ENCODE measurements around the gene CTDSPL.

CTDSPL gene

GRCh38 chr3:38003371-38003816 lies 141.7 kb downstream of the CTDSPL start:
- H3K4me1 ChIP-seq (ENCODE audit: control insufficient read depth in 2 of 2, insufficient read depth in 2 of 2, low read length in 2 of 2), result peaks cover 35 to 48% of the 10 kb centered on the region in 2 donors
- peak overlapping the region; percentile 90 to 96 for H3K27ac ChIP-seq (ENCODE audit: low read depth in 2 of 2, low read length in 2 of 2)
- peak overlapping the region; percentile 44 to 75 for H3K9ac ChIP-seq (ENCODE audit: low read depth in 1 of 2, low read length in 2 of 2)
- H3K4me3 ChIP-seq (ENCODE audit: low read length in 2 of 2), result no peak overlapping the region
- no peaks in the 10 kb centered on the region for H3K9me3 ChIP-seq (ENCODE audit: control insufficient read depth in 2 of 2, low read length in 2 of 2)
- no peaks in the 10 kb centered on the region for H3K27me3 ChIP-seq (ENCODE audit: control insufficient read depth in 2 of 2, insufficient read depth in 2 of 2, low read length in 2 of 2)
- H3K36me3 ChIP-seq (ENCODE audit: control insufficient read depth in 2 of 2, insufficient read depth in 2 of 2, low read length in 2 of 2), result peaks cover 58 to 61% of the 10 kb centered on the region in 2 donors

- Histone ChIP-seq H3K9ac (ENCODE audit: low read depth in 1 of 2, low read length in 2 of 2) (peak overlapping the region; percentile 61 to 75), H3K4me3 (ENCODE audit: low read length in 2 of 2) (no peak overlapping the region), H3K27ac (ENCODE audit: low read depth in 2 of 2, low read length in 2 of 2) (peak overlapping the region; percentile 90 to 96), H3K9me3 (ENCODE audit: control insufficient read depth in 2 of 2, low read length in 2 of 2) (no peaks in the 10 kb centered on the region), H3K4me1 (ENCODE audit: control insufficient read depth in 2 of 2, insufficient read depth in 2 of 2, low read length in 2 of 2) (peaks cover 31 to 44% of the 10 kb centered on the region in 2 donors), H3K36me3 (ENCODE audit: control insufficient read depth in 2 of 2, insufficient read depth in 2 of 2, low read length in 2 of 2) (peaks cover 63 to 66% of the 10 kb centered on the region in 2 donors), H3K27me3 (ENCODE audit: control insufficient read depth in 2 of 2, insufficient read depth in 2 of 2, low read length in 2 of 2) (no peaks in the 10 kb centered on the region)
Observed at GRCh38 chr3:38003817-38004414, 142.2 kb downstream of the CTDSPL start.

GRCh38 chr3:38004415-38005075 lies 142.9 kb downstream of the CTDSPL start:
- H3K27ac ChIP-seq (ENCODE audit: low read depth in 2 of 2, low read length in 2 of 2), result peak overlapping the region; percentile 90 to 96
- no peaks in the 10 kb centered on the region for H3K9me3 ChIP-seq (ENCODE audit: control insufficient read depth in 2 of 2, low read length in 2 of 2)
- peak overlapping the region; percentile 61 to 75 for H3K9ac ChIP-seq (ENCODE audit: low read depth in 1 of 2, low read length in 2 of 2)
- H3K27me3 ChIP-seq (ENCODE audit: control insufficient read depth in 2 of 2, insufficient read depth in 2 of 2, low read length in 2 of 2), result no peaks in the 10 kb centered on the region
- H3K4me1 ChIP-seq (ENCODE audit: control insufficient read depth in 2 of 2, insufficient read depth in 2 of 2, low read length in 2 of 2), result peaks cover 31 to 39% of the 10 kb centered on the region in 2 donors
- no peak overlapping the region for H3K4me3 ChIP-seq (ENCODE audit: low read length in 2 of 2)
- peaks cover 61 to 68% of the 10 kb centered on the region in 2 donors for H3K36me3 ChIP-seq (ENCODE audit: control insufficient read depth in 2 of 2, insufficient read depth in 2 of 2, low read length in 2 of 2)

DNA sequence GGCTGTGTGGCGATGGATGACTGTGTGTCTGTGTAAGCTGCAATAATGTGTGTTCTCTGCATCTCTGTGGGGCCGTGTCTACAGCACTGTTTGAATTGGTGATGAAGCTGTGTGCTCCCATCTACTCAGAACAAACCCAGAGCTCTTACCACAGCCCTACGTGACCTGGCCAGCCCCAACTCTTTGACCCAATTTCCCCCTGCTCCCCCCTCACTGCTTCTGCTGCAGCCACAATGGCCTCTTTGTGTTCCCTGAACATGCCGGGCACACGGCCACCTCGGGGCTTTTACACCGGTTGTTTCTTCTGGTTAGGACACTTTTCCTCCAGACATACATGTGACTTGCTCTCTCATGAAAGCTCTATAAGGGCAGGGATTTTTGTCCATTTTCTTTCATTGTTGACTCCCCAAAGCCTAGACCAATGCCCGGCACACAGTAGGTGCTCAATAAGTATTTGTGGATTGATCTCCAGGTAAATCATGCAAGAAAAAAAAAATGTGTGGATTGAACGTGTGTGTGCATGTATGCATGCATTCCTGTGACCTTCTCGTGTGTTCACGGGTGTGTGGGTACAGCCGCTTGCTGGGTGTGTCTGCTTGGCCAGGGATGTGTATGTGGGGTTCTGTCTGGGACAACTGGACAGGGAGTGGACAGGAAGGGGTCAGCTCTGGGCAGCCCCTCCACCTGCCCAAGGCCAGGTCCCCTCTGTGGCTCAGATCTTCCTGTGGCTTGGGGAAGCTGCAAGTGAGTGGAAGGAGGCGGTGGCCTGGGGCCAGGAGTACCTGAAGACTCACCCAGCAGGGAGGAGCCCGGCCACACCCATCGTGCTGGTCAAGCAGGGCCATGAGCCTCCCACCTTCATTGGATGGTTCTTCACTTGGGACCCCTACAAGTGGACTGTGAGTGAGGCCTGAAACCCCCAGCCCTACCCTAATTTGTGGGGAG lies 143.7 kb downstream of the CTDSPL start:
- Histone ChIP-seq H3K9me3 (ENCODE audit: control insufficient read depth in 2 of 2, low read length in 2 of 2) (no peaks in the 10 kb centered on the region), H3K9ac (ENCODE audit: low read depth in 1 of 2, low read length in 2 of 2) (peak overlapping the region; percentile 1 to 75), H3K36me3 (ENCODE audit: control insufficient read depth in 2 of 2, insufficient read depth in 2 of 2, low read length in 2 of 2) (peaks cover 60 to 63% of the 10 kb centered on the region in 2 donors), H3K27ac (ENCODE audit: low read depth in 2 of 2, low read length in 2 of 2) (peak overlapping the region; percentile 90 to 96), H3K4me3 (ENCODE audit: low read length in 2 of 2) (no peak overlapping the region), H3K27me3 (ENCODE audit: control insufficient read depth in 2 of 2, insufficient read depth in 2 of 2, low read length in 2 of 2) (no peaks in the 10 kb centered on the region), H3K4me1 (ENCODE audit: control insufficient read depth in 2 of 2, insufficient read depth in 2 of 2, low read length in 2 of 2) (peaks cover 31 to 39% of the 10 kb centered on the region in 2 donors)

- Histone ChIP-seq H3K9me3 (ENCODE audit: control insufficient read depth in 2 of 2, low read length in 2 of 2) (no peaks in the 10 kb centered on the region), H3K27me3 (ENCODE audit: control insufficient read depth in 2 of 2, insufficient read depth in 2 of 2, low read length in 2 of 2) (no peaks in the 10 kb centered on the region), H3K4me3 (ENCODE audit: low read length in 2 of 2) (no peak overlapping the region), H3K27ac (ENCODE audit: low read depth in 2 of 2, low read length in 2 of 2) (peak overlapping the region; percentile 16 to 17), H3K36me3 (ENCODE audit: control insufficient read depth in 2 of 2, insufficient read depth in 2 of 2, low read length in 2 of 2) (peaks cover 55 to 66% of the 10 kb centered on the region in 2 donors), H3K9ac (ENCODE audit: low read depth in 1 of 2, low read length in 2 of 2) (peak overlapping the region in 1 of 2 donors; percentile 41), H3K4me1 (ENCODE audit: control insufficient read depth in 2 of 2, insufficient read depth in 2 of 2, low read length in 2 of 2) (peaks cover 31 to 39% of the 10 kb centered on the region in 2 donors)
Observed at GRCh38 chr3:38006031-38006430, 144.4 kb downstream of the CTDSPL start.

GRCh38 chr3:38006445-38006995 lies 144.8 kb downstream of the CTDSPL start:
- peak overlapping the region in 1 of 2 donors; percentile 17 for H3K27ac ChIP-seq (ENCODE audit: low read depth in 2 of 2, low read length in 2 of 2)
- no peak overlapping the region for H3K4me3 ChIP-seq (ENCODE audit: low read length in 2 of 2)
- H3K27me3 ChIP-seq (ENCODE audit: control insufficient read depth in 2 of 2, insufficient read depth in 2 of 2, low read length in 2 of 2), result no peaks in the 10 kb centered on the region
- H3K9me3 ChIP-seq (ENCODE audit: control insufficient read depth in 2 of 2, low read length in 2 of 2), result no peaks in the 10 kb centered on the region
- H3K9ac ChIP-seq (ENCODE audit: low read depth in 1 of 2, low read length in 2 of 2), result no peak overlapping the region
- H3K36me3 ChIP-seq (ENCODE audit: control insufficient read depth in 2 of 2, insufficient read depth in 2 of 2, low read length in 2 of 2), result peaks cover 53 to 66% of the 10 kb centered on the region in 2 donors
- peaks cover 31 to 39% of the 10 kb centered on the region in 2 donors for H3K4me1 ChIP-seq (ENCODE audit: control insufficient read depth in 2 of 2, insufficient read depth in 2 of 2, low read length in 2 of 2)

DNA sequence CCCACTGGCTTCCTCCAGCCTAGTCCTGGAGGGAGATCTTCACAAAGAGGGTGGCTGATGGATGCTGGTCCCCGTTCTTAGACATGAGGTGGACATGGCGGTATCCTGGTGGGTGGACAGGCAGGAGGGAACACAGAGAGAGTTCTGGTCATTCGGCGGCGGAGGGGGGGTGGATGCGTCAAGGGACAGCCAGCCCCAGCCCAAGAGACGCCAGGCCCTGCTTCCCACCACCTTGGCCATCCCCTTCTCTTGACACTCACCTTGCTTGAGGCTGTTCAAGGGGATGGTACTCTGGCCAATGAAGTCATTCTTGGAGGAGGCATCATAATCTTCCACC lies 146.0 kb downstream of the CTDSPL start:
- H3K36me3 ChIP-seq (ENCODE audit: control insufficient read depth in 2 of 2, insufficient read depth in 2 of 2, low read length in 2 of 2), result peaks cover 42 to 55% of the 10 kb centered on the region in 2 donors

DNA sequence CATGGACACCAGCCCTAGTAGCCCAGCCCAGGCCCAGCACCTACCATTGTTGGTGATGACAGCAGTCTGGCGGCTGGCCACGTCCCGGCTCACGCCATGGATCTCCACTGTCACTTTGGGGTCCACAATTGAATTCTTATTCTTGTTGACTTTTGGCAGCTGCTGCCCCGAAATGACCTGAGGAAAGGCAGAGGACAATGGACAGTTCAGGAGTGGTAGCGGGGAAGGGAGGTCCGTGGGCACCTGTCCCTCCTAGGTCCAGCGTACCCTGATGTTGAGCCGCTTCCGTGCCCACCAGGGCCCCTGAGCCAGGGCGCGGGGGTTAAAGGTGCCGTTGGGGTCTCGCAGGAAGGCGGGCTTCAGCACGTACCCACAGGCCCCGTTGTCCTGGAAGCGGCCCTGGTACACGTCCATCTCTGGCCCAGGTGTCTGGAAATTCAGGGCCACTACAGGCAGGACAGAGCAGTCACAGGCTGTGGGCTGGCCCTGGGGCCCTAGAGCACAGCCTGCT lies 146.6 kb downstream of the CTDSPL start:
- peaks cover 26 to 27% of the 10 kb centered on the region in 2 donors for H3K4me1 ChIP-seq (ENCODE audit: control insufficient read depth in 2 of 2, insufficient read depth in 2 of 2, low read length in 2 of 2)
- peaks cover 39 to 52% of the 10 kb centered on the region in 2 donors for H3K36me3 ChIP-seq (ENCODE audit: control insufficient read depth in 2 of 2, insufficient read depth in 2 of 2, low read length in 2 of 2)
- H3K4me3 ChIP-seq (ENCODE audit: low read length in 2 of 2), result no peak overlapping the region
- no peak overlapping the region for H3K9ac ChIP-seq (ENCODE audit: low read depth in 1 of 2, low read length in 2 of 2)
- no peaks in the 10 kb centered on the region for H3K9me3 ChIP-seq (ENCODE audit: control insufficient read depth in 2 of 2, low read length in 2 of 2)
- no peak overlapping the region for H3K27ac ChIP-seq (ENCODE audit: low read depth in 2 of 2, low read length in 2 of 2)
- H3K27me3 ChIP-seq (ENCODE audit: control insufficient read depth in 2 of 2, insufficient read depth in 2 of 2, low read length in 2 of 2), result no peaks in the 10 kb centered on the region

More for the DNA sequence above, 146.0 kb downstream of the CTDSPL start:
- Histone ChIP-seq H3K9ac (ENCODE audit: low read depth in 1 of 2, low read length in 2 of 2) (no peak overlapping the region), H3K27ac (ENCODE audit: low read depth in 2 of 2, low read length in 2 of 2) (no peak overlapping the region), H3K9me3 (ENCODE audit: control insufficient read depth in 2 of 2, low read length in 2 of 2) (no peaks in the 10 kb centered on the region), H3K4me1 (ENCODE audit: control insufficient read depth in 2 of 2, insufficient read depth in 2 of 2, low read length in 2 of 2) (peaks cover 29 to 33% of the 10 kb centered on the region in 2 donors), H3K27me3 (ENCODE audit: control insufficient read depth in 2 of 2, insufficient read depth in 2 of 2, low read length in 2 of 2) (no peaks in the 10 kb centered on the region), H3K4me3 (ENCODE audit: low read length in 2 of 2) (no peak overlapping the region)

GRCh38 chr3:38008971-38009580 lies 147.4 kb downstream of the CTDSPL start:
- no peak overlapping the region for H3K9ac ChIP-seq (ENCODE audit: low read depth in 1 of 2, low read length in 2 of 2)
- H3K4me1 ChIP-seq (ENCODE audit: control insufficient read depth in 2 of 2, insufficient read depth in 2 of 2, low read length in 2 of 2), result peaks cover 17 to 22% of the 10 kb centered on the region in 2 donors
- no peaks in the 10 kb centered on the region for H3K27me3 ChIP-seq (ENCODE audit: control insufficient read depth in 2 of 2, insufficient read depth in 2 of 2, low read length in 2 of 2)
- H3K9me3 ChIP-seq (ENCODE audit: control insufficient read depth in 2 of 2, low read length in 2 of 2), result no peaks in the 10 kb centered on the region
- H3K36me3 ChIP-seq (ENCODE audit: control insufficient read depth in 2 of 2, insufficient read depth in 2 of 2, low read length in 2 of 2), result peaks cover 39 to 52% of the 10 kb centered on the region in 2 donors
- no peak overlapping the region for H3K27ac ChIP-seq (ENCODE audit: low read depth in 2 of 2, low read length in 2 of 2)
- H3K4me3 ChIP-seq (ENCODE audit: low read length in 2 of 2), result no peak overlapping the region
